HEK293 (cell line): ENCODE results near the gene TRIM33.
"Not testable (repeated sequence)": the region's sequence is repeated elsewhere in the genome, so short reads cannot be mapped to it uniquely, and the experiment has no call there.

Source experiments
- CTCF ChIA-PET: fragments of 350-600 bp; formaldehyde crosslinking; extraction: SDS; loops from one replicate; lab custom pipeline; 2021; ENCODE audit warnings: antibody characterized with exemption; lab: Yijun Ruan, JAX
- POLR2A ChIA-PET: fragments of 300-600 bp; formaldehyde crosslinking; extraction: SDS; loops from one replicate; lab custom pipeline; 2020; ENCODE audit warnings: antibody characterized with exemption, inconsistent platforms; lab: Yijun Ruan, JAX
- H3K27ac ChIP-seq: fragments of 200-500 bp; sonication (Bioruptor generic); 2 replicates; pipeline ENCODE4 v1.5.1; 2014; ENCODE audit warnings: low read depth, low read length, control low read depth, inconsistent platforms; ENCODE audit errors: extremely low read depth
- H3K36me3 ChIP-seq, 2 experiments: fragments of 200-500 bp in 1 of 2; sonication (Bioruptor generic) in 1 of 2; 1 replicate in 1 of 2; 2 replicates in 1 of 2; pipeline ENCODE4 v1.5.1; 2014 to 2017; ENCODE audit warnings: inconsistent platforms in 2 of 2, low read length in 2 of 2; ENCODE audit not compliant: control insufficient read depth in 2 of 2, insufficient read depth in 1 of 2
- H3K4me1 ChIP-seq: fragments of 200-500 bp; sonication (Bioruptor generic); 2 replicates; pipeline ENCODE4 v1.5.1; 2014; ENCODE audit warnings: mild to moderate bottlenecking, low read length, inconsistent platforms; ENCODE audit not compliant: control insufficient read depth, insufficient read depth
- H3K4me3 ChIP-seq: 2 replicates; pipeline ENCODE4 v1.5.1; 2011; ENCODE audit warnings: low read depth, mild to moderate bottlenecking, control low read depth, low read length, moderate library complexity
- H3K9me3 ChIP-seq: fragments of 200-500 bp; sonication (Bioruptor generic); 2 replicates; pipeline ENCODE4 v1.5.1; 2014; ENCODE audit warnings: low read depth, low read length, inconsistent platforms; ENCODE audit not compliant: control insufficient read depth, insufficient read depth
- AEBP2 ChIP-seq: fragments of 450-650 bp; formaldehyde crosslinking; IDR thresholded peaks from 2 replicates; pipeline ENCODE4 v1.5.1; 2016; ENCODE audit warnings: missing biosample characterization, missing genetic modification characterization, borderline replicate concordance
- BCL6B ChIP-seq: fragments of 450-650 bp; formaldehyde crosslinking; IDR thresholded peaks from 2 replicates; pipeline ENCODE4 v1.5.1; 2017; ENCODE audit warnings: missing biosample characterization, missing genetic modification characterization
- HIC1 ChIP-seq: fragments of 450-650 bp; formaldehyde crosslinking; IDR thresholded peaks from 2 replicates; pipeline ENCODE4 v1.5.1; 2016; ENCODE audit warnings: missing biosample characterization, missing genetic modification characterization
- OVOL3 ChIP-seq: fragments of 450-650 bp; formaldehyde crosslinking; IDR thresholded peaks from 2 replicates; pipeline ENCODE4 v1.5.1; 2016; ENCODE audit warnings: missing biosample characterization, missing genetic modification characterization
- PRDM1 ChIP-seq: fragments of 450-650 bp; formaldehyde crosslinking; IDR thresholded peaks from 2 replicates; pipeline ENCODE4; 2016; ENCODE audit warnings: missing biosample characterization, missing genetic modification characterization
- SETDB1 ChIP-seq: IDR thresholded peaks from one replicate; pipeline ENCODE4 v1.6.1; 2017; ENCODE audit warnings: mild to moderate bottlenecking, low read length, moderate library complexity, mixed read lengths; ENCODE audit not compliant: insufficient read length
- ZNF16 ChIP-seq: fragments of 450-650 bp; formaldehyde crosslinking; IDR thresholded peaks from 2 replicates; pipeline ENCODE4 v1.5.1; 2016; ENCODE audit warnings: low read depth, missing biosample characterization, missing genetic modification characterization
- ZNF248 ChIP-seq: fragments of 450-650 bp; formaldehyde crosslinking; IDR thresholded peaks from 2 replicates; pipeline ENCODE4 v1.5.1; 2017; ENCODE audit warnings: missing biosample characterization, missing genetic modification characterization
- ZNF558 ChIP-seq: fragments of 450-650 bp; formaldehyde crosslinking; IDR thresholded peaks from 2 replicates; pipeline ENCODE4 v1.5.1; 2016; ENCODE audit warnings: missing biosample characterization, missing genetic modification characterization
- ZNF623 ChIP-seq: fragments of 450-650 bp; formaldehyde crosslinking; IDR thresholded peaks from 2 replicates; pipeline ENCODE4 v1.5.1; 2016; ENCODE audit warnings: missing biosample characterization, missing genetic modification characterization
- ZNF777 ChIP-seq: fragments of 450-650 bp; formaldehyde crosslinking; IDR thresholded peaks from 2 replicates; pipeline ENCODE4 v1.5.1; 2017; ENCODE audit warnings: missing biosample characterization, missing genetic modification characterization, borderline replicate concordance
- TF ChIP-seq, protein P1 (sequence below): fragments of 450-650 bp; formaldehyde crosslinking; IDR thresholded peaks from 2 replicates; pipeline ENCODE4 v1.5.1; 2016; ENCODE audit warnings: missing biosample characterization, missing genetic modification characterization
- TF ChIP-seq, protein P2 (sequence below): fragments of 450-650 bp; IDR thresholded peaks from 2 replicates; pipeline ENCODE4 v1.5.1; 2018; ENCODE audit warnings: missing biosample characterization, missing genetic modification characterization

The TRIM33 gene

DNA sequence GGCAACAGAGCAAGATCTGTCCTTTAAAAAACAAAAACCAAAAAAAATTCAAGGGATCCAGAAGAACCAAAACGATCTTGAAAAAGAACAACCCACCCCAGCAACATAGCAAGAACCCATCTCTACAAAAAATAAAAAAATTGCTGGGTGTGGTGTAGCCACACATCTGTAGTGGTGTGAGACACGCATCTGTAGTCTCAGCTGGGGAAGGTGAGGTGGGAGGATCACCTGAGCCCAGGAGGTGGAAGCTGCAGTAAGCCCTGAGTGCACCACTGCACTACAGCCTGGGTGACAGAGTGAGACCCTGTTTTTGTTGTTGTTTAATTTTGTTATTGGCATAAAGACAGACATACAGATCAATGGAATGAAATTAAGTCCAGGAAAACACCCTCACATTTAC, 22.3 kb downstream of the TRIM33 start (continued):
- TF ChIP-seq ZNF623: no peak
- no peak for TF ChIP-seq ZNF777
- TF ChIP-seq, protein P1, sequence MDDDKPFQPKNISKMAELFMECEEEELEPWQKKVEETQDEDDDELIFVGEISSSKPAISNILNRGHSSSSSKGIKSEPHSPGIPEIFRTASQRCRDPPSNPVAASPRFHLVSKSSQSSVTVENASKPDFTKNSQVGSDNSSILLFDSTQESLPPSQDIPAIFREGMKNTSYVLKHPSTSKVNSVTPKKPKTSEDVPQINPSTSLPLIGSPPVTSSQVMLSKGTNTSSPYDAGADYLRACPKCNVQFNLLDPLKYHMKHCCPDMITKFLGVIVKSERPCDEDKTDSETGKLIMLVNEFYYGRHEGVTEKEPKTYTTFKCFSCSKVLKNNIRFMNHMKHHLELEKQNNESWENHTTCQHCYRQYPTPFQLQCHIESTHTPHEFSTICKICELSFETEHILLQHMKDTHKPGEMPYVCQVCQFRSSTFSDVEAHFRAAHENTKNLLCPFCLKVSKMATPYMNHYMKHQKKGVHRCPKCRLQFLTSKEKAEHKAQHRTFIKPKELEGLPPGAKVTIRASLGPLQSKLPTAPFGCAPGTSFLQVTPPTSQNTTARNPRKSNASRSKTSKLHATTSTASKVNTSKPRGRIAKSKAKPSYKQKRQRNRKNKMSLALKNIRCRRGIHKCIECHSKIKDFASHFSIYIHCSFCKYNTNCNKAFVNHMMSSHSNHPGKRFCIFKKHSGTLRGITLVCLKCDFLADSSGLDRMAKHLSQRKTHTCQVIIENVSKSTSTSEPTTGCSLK (tag by site-specific recombination): no peak

DNA sequence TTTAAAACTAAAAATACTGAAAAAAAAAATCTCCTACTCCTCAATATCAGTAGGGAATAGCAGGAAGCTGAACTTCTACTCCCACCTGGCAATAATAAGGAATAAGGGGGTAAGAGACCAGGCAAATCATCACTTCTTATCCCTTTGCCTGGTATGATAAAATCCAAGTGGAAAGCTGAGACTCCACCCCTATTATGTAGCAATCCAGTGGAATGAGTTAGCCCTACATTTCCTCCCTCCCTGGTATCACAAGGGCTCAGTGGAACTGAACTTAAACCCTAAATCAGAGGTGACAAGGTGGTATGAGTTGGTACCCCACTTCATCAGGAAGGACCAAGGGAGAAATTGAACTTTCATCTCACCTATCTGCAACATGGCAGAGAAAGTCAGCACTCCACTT, 25.7 kb downstream of the TRIM33 start:
- TF ChIP-seq PRDM1 (0 out of 2 replicates have a peak, but pooled peaks have one; percentile 24), ZNF16 (tag by site-specific recombination) (no peak)
- Histone ChIP-seq H3K4me1 (no peaks in the 10 kb centered on the region), H3K36me3 (no peaks in the 10 kb centered on the region; a peak in 1 of 3 replicates), H3K27ac (no peak overlapping the region), H3K4me3 (no peak overlapping the region), H3K9me3 (no peaks in the 10 kb centered on the region)
- POLR2A ChIA-PET: no interaction called here
- CTCF ChIA-PET: interaction anchor here (0.7 kb wide), 1 partner anchor 183 kb away, joined by 4 read pairs; no protein-coding TSS in a partner anchor

DNA sequence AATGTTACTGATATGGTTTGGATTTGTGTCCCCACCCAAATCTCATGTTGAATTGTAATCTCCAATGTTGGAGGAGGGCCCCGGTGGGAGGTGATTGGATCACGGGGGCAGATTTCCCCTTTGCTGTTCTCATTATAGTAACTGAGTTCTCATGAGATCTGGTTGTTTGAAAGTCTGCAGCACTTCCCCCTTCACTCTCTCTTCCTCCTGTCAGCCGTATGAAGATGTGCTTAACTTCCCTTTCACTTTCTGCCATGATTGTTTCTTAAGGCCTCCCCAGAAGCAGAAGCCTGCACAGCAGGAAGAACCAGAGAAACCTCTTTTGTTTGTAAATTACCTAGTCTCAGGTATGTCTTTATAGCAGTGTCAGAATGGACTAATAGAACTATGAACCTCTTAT, 28.4 kb downstream of the TRIM33 start:
- H3K27ac ChIP-seq: no peak overlapping the region
- H3K4me3 ChIP-seq: no peak overlapping the region
- H3K36me3 ChIP-seq: no peaks in the 10 kb centered on the region; a peak in 1 of 3 replicates
- TF ChIP-seq, protein P2, sequence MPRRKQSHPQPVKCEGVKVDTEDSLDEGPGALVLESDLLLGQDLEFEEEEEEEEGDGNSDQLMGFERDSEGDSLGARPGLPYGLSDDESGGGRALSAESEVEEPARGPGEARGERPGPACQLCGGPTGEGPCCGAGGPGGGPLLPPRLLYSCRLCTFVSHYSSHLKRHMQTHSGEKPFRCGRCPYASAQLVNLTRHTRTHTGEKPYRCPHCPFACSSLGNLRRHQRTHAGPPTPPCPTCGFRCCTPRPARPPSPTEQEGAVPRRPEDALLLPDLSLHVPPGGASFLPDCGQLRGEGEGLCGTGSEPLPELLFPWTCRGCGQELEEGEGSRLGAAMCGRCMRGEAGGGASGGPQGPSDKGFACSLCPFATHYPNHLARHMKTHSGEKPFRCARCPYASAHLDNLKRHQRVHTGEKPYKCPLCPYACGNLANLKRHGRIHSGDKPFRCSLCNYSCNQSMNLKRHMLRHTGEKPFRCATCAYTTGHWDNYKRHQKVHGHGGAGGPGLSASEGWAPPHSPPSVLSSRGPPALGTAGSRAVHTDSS: no peak
- TF ChIP-seq HIC1 (tag by site-specific recombination): no peak
- TF ChIP-seq PRDM1: 0 out of 2 replicates have a peak, but pooled peaks have one; percentile 33
- TF ChIP-seq, all 188 proteins: peak for 1
- ChIA-PET POLR2A (no interaction called here), CTCF (no interaction called here)
- no peaks in the 10 kb centered on the region for H3K9me3 ChIP-seq
- no peaks in the 10 kb centered on the region for H3K4me1 ChIP-seq

- POLR2A ChIA-PET, H3K27ac ChIP-seq, H3K4me1 ChIP-seq, CTCF ChIA-PET, H3K4me3 ChIP-seq, H3K9me3 ChIP-seq, H3K36me3 ChIP-seq: not testable (repeated sequence)
- peak; percentile 73 for TF ChIP-seq SETDB1
Measured at GRCh38 chr1:114479636-114480035, 31.4 kb downstream of the TRIM33 start.

DNA sequence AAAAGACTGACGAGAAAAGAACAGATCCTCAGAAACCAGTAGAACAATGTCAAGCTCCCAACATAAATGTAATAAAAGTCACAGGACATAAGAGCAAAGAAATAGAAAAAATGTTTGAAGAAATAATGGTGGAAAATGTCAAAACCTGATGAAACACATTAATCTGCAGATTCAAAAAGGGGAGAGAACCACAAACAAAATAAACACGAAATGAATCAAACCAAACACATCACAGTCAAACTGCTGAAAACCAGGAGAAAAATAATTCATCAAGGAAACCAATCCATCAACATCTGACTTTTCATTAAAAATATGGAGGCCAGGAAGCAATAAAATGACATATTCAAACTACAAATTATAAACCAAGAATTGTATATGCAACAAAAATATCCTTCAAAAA, 31.9 kb downstream of the TRIM33 start:
- no peak for TF ChIP-seq OVOL3
- TF ChIP-seq ZNF558 (tag by site-specific recombination): peak; percentile 97
- no peak for TF ChIP-seq BCL6B
- no peak for TF ChIP-seq AEBP2 (tag by site-specific recombination)
- no peak for TF ChIP-seq ZNF248 (tag by site-specific recombination)
- Histone ChIP-seq H3K9me3 (no peaks in the 10 kb centered on the region), H3K4me1 (no peaks in the 10 kb centered on the region), H3K4me3 (no peak overlapping the region), H3K36me3 (no peaks in the 10 kb centered on the region; a peak in 1 of 3 replicates), H3K27ac (no peak overlapping the region)
- POLR2A ChIA-PET: no interaction called here
- CTCF ChIA-PET: no interaction called here
